Esophagus muscularis mucosa (tissue), 4 donors: ENCODE results near the gene LELP1.

Experiments
- EP300 ChIP-seq: sonication (generic); formaldehyde crosslinking; IDR thresholded peaks from one replicate; pipeline ENCODE4 v1.6.1; 2017; ENCODE audit warnings: antibody characterized with exemption
- POLR2A ChIP-seq: fragments of 450-650 bp; IDR thresholded peaks from one replicate; pipeline ENCODE4 v1.6.1; 2017; ENCODE audit warnings: antibody characterized with exemption, moderate library complexity, mild to moderate bottlenecking, low read depth
- TF ChIP-seq, protein P1 (sequence below), 3 experiments: fragments of 200-600 bp in 2 of 3; fragments of 450-650 bp in 1 of 3; sonication (generic) in 2 of 3; IDR thresholded peaks; one replicate each; pipeline ENCODE4 v1.5.1; 2017 to 2019; ENCODE audit warnings: antibody characterized with exemption in 3 of 3, mild to moderate bottlenecking in 2 of 3, moderate library complexity in 1 of 3

- no peak for TF ChIP-seq EP300
- TF ChIP-seq, protein P1, sequence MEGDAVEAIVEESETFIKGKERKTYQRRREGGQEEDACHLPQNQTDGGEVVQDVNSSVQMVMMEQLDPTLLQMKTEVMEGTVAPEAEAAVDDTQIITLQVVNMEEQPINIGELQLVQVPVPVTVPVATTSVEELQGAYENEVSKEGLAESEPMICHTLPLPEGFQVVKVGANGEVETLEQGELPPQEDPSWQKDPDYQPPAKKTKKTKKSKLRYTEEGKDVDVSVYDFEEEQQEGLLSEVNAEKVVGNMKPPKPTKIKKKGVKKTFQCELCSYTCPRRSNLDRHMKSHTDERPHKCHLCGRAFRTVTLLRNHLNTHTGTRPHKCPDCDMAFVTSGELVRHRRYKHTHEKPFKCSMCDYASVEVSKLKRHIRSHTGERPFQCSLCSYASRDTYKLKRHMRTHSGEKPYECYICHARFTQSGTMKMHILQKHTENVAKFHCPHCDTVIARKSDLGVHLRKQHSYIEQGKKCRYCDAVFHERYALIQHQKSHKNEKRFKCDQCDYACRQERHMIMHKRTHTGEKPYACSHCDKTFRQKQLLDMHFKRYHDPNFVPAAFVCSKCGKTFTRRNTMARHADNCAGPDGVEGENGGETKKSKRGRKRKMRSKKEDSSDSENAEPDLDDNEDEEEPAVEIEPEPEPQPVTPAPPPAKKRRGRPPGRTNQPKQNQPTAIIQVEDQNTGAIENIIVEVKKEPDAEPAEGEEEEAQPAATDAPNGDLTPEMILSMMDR (IDR thresholded peaks at IDR 0.05), result no peak
- TF ChIP-seq POLR2A, result no peak
Measured at GRCh38 chr1:153250166-153250565, 46.9 kb downstream of the LELP1 start.
